HEK293 (cell line): Measurements from ENCODE around the gene TTLL12.
A peak's percentile ranks its signal among the peaks of the same experiment; 100 is the strongest.

Experiments
- EGR2 ChIP-seq: fragments of 450-650 bp; formaldehyde crosslinking; IDR thresholded peaks from 2 replicates; pipeline ENCODE4 v1.5.1; 2016; ENCODE audit warnings: low read depth, missing biosample characterization, missing genetic modification characterization
- HOXA7 ChIP-seq: sonication (generic); formaldehyde crosslinking; IDR thresholded peaks from 2 replicates; pipeline ENCODE4 v1.8.1; 2022; ENCODE audit warnings: missing genetic modification reagents, borderline replicate concordance
- HOXD13 ChIP-seq: sonication (generic); formaldehyde crosslinking; IDR thresholded peaks from 2 replicates; pipeline ENCODE4 v1.8.0; 2022; ENCODE audit warnings: missing genetic modification reagents, borderline replicate concordance
- MZF1 ChIP-seq: fragments of 450-650 bp; formaldehyde crosslinking; IDR thresholded peaks from 2 replicates; pipeline ENCODE4 v1.5.1; 2017; ENCODE audit warnings: missing biosample characterization, missing genetic modification characterization, borderline replicate concordance
- OVOL3 ChIP-seq: fragments of 450-650 bp; formaldehyde crosslinking; IDR thresholded peaks from 2 replicates; pipeline ENCODE4 v1.5.1; 2016; ENCODE audit warnings: missing biosample characterization, missing genetic modification characterization
- PRDM1 ChIP-seq: fragments of 450-650 bp; formaldehyde crosslinking; IDR thresholded peaks from 2 replicates; pipeline ENCODE4; 2016; ENCODE audit warnings: missing biosample characterization, missing genetic modification characterization
- SP7 ChIP-seq: fragments of 450-650 bp; formaldehyde crosslinking; IDR thresholded peaks from 2 replicates; pipeline ENCODE4 v1.5.1; 2016; ENCODE audit warnings: missing biosample characterization, missing genetic modification characterization
- WT1 ChIP-seq: fragments of 450-650 bp; formaldehyde crosslinking; IDR thresholded peaks from 2 replicates; pipeline ENCODE4 v1.5.1; 2016; ENCODE audit warnings: missing biosample characterization, missing genetic modification characterization
- ZBTB7A ChIP-seq: fragments of 450-650 bp; formaldehyde crosslinking; IDR thresholded peaks from 2 replicates; pipeline ENCODE4 v1.5.1; 2016; ENCODE audit warnings: low read depth, missing biosample characterization, missing genetic modification characterization
- ZEB2 ChIP-seq: fragments of 450-650 bp; formaldehyde crosslinking; IDR thresholded peaks from 2 replicates; pipeline ENCODE4 v1.5.1; 2016; ENCODE audit warnings: missing biosample characterization, missing genetic modification characterization
- ZFHX2 ChIP-seq: fragments of 450-650 bp; formaldehyde crosslinking; conservative IDR thresholded peaks from 2 replicates; pipeline ENCODE4 v1.5.1; 2016; ENCODE audit warnings: missing biosample characterization, missing genetic modification characterization
- ZFP69B ChIP-seq: fragments of 450-650 bp; formaldehyde crosslinking; IDR thresholded peaks from 2 replicates; pipeline ENCODE4 v1.5.1; 2016; ENCODE audit warnings: missing biosample characterization, missing genetic modification characterization
- ZNF140 ChIP-seq: fragments of 450-650 bp; formaldehyde crosslinking; IDR thresholded peaks from 2 replicates; pipeline ENCODE4 v1.5.1; 2016; ENCODE audit warnings: missing biosample characterization, missing genetic modification characterization
- ZNF214 ChIP-seq: fragments of 450-650 bp; formaldehyde crosslinking; IDR thresholded peaks from 2 replicates; pipeline ENCODE4 v1.5.1; 2017; ENCODE audit warnings: missing biosample characterization, mild to moderate bottlenecking, missing genetic modification characterization, borderline replicate concordance
- ZNF292 ChIP-seq: fragments of 450-650 bp; formaldehyde crosslinking; IDR thresholded peaks from 2 replicates; pipeline ENCODE4 v1.5.1; 2016; ENCODE audit warnings: low read depth, missing biosample characterization, missing genetic modification characterization, borderline replicate concordance
- ZNF324 ChIP-seq: fragments of 450-650 bp; formaldehyde crosslinking; IDR thresholded peaks from 2 replicates; pipeline ENCODE4 v1.5.1; 2016; ENCODE audit warnings: missing biosample characterization, missing genetic modification characterization
- ZNF433 ChIP-seq: fragments of 450-650 bp; formaldehyde crosslinking; IDR thresholded peaks from 2 replicates; pipeline ENCODE4 v1.5.1; 2016; ENCODE audit warnings: missing biosample characterization, missing genetic modification characterization, low read depth
- ZNF510 ChIP-seq: fragments of 450-650 bp; formaldehyde crosslinking; IDR thresholded peaks from 2 replicates; pipeline ENCODE4 v1.5.1; 2018; ENCODE audit warnings: mild to moderate bottlenecking, missing genetic modification characterization, missing biosample characterization; ENCODE audit not compliant: insufficient replicate concordance
- ZNF514 ChIP-seq: fragments of 450-650 bp; formaldehyde crosslinking; IDR thresholded peaks from 2 replicates; pipeline ENCODE4 v1.5.1; 2016; ENCODE audit warnings: missing biosample characterization, missing genetic modification characterization
- ZNF549 ChIP-seq: fragments of 450-650 bp; IDR thresholded peaks from 2 replicates; pipeline ENCODE4 v1.5.1; 2018; ENCODE audit warnings: missing biosample characterization, missing genetic modification characterization, mild to moderate bottlenecking, inconsistent platforms, moderate library complexity
- ZNF571 ChIP-seq: fragments of 450-650 bp; formaldehyde crosslinking; IDR thresholded peaks from 2 replicates; pipeline ENCODE4 v1.5.0; 2017; ENCODE audit warnings: missing biosample characterization, missing genetic modification characterization
- ZNF654 ChIP-seq: fragments of 450-650 bp; formaldehyde crosslinking; IDR thresholded peaks from 2 replicates; pipeline ENCODE4 v1.5.1; 2016; ENCODE audit warnings: low read depth, missing biosample characterization, missing genetic modification characterization
- ZNF670 ChIP-seq: fragments of 450-650 bp; formaldehyde crosslinking; IDR thresholded peaks from 2 replicates; pipeline ENCODE4 v1.5.1; 2016; ENCODE audit warnings: missing biosample characterization, missing genetic modification characterization, low read depth
- ZNF677 ChIP-seq: fragments of 450-650 bp; IDR thresholded peaks from 2 replicates; pipeline ENCODE4 v1.5.0; 2018; ENCODE audit warnings: missing biosample characterization, mild to moderate bottlenecking, missing genetic modification characterization, moderate library complexity
- ZNF76 ChIP-seq: fragments of 450-650 bp; formaldehyde crosslinking; IDR thresholded peaks from 2 replicates; pipeline ENCODE4; 2016; ENCODE audit warnings: low read depth, missing biosample characterization, missing genetic modification characterization, borderline replicate concordance
- ZNF837 ChIP-seq: fragments of 450-650 bp; formaldehyde crosslinking; IDR thresholded peaks from 2 replicates; pipeline ENCODE4 v1.5.1; 2016; ENCODE audit warnings: missing biosample characterization, missing genetic modification characterization
- ZNF843 ChIP-seq: fragments of 450-650 bp; formaldehyde crosslinking; IDR thresholded peaks from 2 replicates; pipeline ENCODE4 v1.5.1; 2016; ENCODE audit warnings: missing biosample characterization, missing genetic modification characterization
- ZSCAN30 ChIP-seq: fragments of 450-650 bp; IDR thresholded peaks from 2 replicates; pipeline ENCODE4 v1.5.1; 2018; ENCODE audit warnings: missing biosample characterization, mild to moderate bottlenecking, missing genetic modification characterization, moderate library complexity
- TF ChIP-seq, protein P1 (sequence below): fragments of 450-650 bp; formaldehyde crosslinking; optimal IDR thresholded peaks from 2 replicates; pipeline ENCODE3; 2016; ENCODE audit warnings: missing biosample characterization, mild to moderate bottlenecking, missing genetic modification characterization
- TF ChIP-seq, protein P2 (sequence below): fragments of 450-650 bp; formaldehyde crosslinking; IDR thresholded peaks from 2 replicates; pipeline ENCODE4 v1.5.1; 2017; ENCODE audit warnings: missing biosample characterization, missing genetic modification characterization
- TF ChIP-seq, protein P3 (sequence below): fragments of 450-650 bp; formaldehyde crosslinking; IDR thresholded peaks from 2 replicates; pipeline ENCODE4 v1.5.1; 2016; ENCODE audit warnings: missing biosample characterization, missing genetic modification characterization
- TF ChIP-seq, protein P4 (sequence below): fragments of 450-650 bp; IDR thresholded peaks from 2 replicates; pipeline ENCODE4 v1.5.1; 2018; ENCODE audit warnings: missing biosample characterization, missing genetic modification characterization
- TF ChIP-seq, protein P5 (sequence below): fragments of 450-650 bp; formaldehyde crosslinking; IDR thresholded peaks from 2 replicates; pipeline ENCODE4 v1.5.1; 2016; ENCODE audit warnings: missing biosample characterization, missing genetic modification characterization

The TTLL12 gene

DNA sequence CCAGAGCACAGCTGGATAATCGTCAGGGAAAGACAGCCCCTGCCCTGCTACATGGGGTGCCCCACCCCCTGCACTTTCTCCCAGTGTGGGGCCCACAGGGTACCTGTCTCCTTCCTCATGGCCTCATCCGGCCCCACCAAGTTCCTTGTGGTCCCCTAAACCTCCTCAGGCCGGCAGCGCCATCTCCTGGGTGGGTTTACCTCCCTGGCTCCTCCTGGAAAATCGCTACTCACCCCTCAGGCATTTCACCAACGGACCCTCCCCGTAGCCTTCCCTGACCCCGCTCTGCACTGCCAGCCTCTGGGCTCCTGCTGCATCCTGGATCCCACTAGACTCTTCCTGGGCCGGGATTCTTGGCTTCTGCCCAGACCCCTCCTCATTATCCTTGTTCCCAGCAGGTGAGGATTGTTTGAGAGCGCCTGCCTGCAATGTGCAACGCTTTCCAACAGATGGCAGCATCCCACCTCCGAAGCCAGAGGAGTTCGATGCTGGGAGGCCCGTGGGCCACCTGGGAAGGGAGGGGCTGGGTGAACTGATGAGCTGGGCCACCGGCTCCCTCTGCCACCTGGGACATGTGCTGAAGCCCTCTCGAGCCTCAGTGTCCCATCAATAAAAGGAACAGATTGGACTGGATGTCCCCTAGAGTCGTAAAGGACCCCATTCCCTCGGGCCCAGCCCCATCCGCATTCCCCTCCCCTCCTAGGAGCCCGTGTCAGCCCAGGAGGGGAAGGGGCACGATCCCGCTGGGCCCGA is 44.2 kb upstream of the TTLL12 start (continued):
- no peak for TF ChIP-seq ZNF324 (tag by site-specific recombination)
- TF ChIP-seq ZSCAN30 (tag by site-specific recombination), result no peak
- TF ChIP-seq ZNF670 (tag by site-specific recombination), result no peak
- no peak for TF ChIP-seq ZNF571 (tag by site-specific recombination)
- no peak for TF ChIP-seq ZNF433 (tag by site-specific recombination)
- TF ChIP-seq, protein P1, sequence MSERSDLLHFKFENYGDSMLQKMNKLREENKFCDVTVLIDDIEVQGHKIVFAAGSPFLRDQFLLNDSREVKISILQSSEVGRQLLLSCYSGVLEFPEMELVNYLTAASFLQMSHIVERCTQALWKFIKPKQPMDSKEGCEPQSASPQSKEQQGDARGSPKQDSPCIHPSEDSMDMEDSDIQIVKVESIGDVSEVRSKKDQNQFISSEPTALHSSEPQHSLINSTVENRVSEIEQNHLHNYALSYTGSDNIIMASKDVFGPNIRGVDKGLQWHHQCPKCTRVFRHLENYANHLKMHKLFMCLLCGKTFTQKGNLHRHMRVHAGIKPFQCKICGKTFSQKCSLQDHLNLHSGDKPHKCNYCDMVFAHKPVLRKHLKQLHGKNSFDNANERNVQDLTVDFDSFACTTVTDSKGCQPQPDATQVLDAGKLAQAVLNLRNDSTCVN (tag by site-specific recombination), result no peak
- no peak for TF ChIP-seq ZNF843 (tag by site-specific recombination)
- peak; percentile 51 for TF ChIP-seq SP7 (tag by site-specific recombination)
- no peak for TF ChIP-seq ZNF292 (tag by site-specific recombination)
- no peak for TF ChIP-seq PRDM1 (tag by site-specific recombination)
- TF ChIP-seq, protein P2, sequence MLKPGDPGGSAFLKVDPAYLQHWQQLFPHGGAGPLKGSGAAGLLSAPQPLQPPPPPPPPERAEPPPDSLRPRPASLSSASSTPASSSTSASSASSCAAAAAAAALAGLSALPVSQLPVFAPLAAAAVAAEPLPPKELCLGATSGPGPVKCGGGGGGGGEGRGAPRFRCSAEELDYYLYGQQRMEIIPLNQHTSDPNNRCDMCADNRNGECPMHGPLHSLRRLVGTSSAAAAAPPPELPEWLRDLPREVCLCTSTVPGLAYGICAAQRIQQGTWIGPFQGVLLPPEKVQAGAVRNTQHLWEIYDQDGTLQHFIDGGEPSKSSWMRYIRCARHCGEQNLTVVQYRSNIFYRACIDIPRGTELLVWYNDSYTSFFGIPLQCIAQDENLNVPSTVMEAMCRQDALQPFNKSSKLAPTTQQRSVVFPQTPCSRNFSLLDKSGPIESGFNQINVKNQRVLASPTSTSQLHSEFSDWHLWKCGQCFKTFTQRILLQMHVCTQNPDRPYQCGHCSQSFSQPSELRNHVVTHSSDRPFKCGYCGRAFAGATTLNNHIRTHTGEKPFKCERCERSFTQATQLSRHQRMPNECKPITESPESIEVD (tag by site-specific recombination), result no peak
- no peak for TF ChIP-seq HOXD13 (CRISPR knock-in tag)
- peak; percentile 56; the same call in 1 of the 2 replicates for TF ChIP-seq ZNF76 (tag by site-specific recombination)
- TF ChIP-seq ZBTB7A (tag by site-specific recombination), result no peak
- TF ChIP-seq HOXA7 (CRISPR knock-in tag), result no peak
- TF ChIP-seq, protein P3, sequence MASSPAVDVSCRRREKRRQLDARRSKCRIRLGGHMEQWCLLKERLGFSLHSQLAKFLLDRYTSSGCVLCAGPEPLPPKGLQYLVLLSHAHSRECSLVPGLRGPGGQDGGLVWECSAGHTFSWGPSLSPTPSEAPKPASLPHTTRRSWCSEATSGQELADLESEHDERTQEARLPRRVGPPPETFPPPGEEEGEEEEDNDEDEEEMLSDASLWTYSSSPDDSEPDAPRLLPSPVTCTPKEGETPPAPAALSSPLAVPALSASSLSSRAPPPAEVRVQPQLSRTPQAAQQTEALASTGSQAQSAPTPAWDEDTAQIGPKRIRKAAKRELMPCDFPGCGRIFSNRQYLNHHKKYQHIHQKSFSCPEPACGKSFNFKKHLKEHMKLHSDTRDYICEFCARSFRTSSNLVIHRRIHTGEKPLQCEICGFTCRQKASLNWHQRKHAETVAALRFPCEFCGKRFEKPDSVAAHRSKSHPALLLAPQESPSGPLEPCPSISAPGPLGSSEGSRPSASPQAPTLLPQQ, result peak; percentile 96
- TF ChIP-seq ZNF514, result no peak
- TF ChIP-seq OVOL3, result no peak
- no peak for TF ChIP-seq WT1 (tag by site-specific recombination)
- TF ChIP-seq ZFP69B (tag by site-specific recombination), result peak; percentile 91
- TF ChIP-seq ZNF837, result no peak
- no peak for TF ChIP-seq ZNF677 (tag by site-specific recombination)
- TF ChIP-seq ZFHX2, result no peak
- TF ChIP-seq, protein P4, sequence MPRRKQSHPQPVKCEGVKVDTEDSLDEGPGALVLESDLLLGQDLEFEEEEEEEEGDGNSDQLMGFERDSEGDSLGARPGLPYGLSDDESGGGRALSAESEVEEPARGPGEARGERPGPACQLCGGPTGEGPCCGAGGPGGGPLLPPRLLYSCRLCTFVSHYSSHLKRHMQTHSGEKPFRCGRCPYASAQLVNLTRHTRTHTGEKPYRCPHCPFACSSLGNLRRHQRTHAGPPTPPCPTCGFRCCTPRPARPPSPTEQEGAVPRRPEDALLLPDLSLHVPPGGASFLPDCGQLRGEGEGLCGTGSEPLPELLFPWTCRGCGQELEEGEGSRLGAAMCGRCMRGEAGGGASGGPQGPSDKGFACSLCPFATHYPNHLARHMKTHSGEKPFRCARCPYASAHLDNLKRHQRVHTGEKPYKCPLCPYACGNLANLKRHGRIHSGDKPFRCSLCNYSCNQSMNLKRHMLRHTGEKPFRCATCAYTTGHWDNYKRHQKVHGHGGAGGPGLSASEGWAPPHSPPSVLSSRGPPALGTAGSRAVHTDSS (tag by site-specific recombination), result no peak
- TF ChIP-seq ZNF510 (tag by site-specific recombination), result no peak
- TF ChIP-seq ZEB2, result peak; percentile 58; the same call in 1 of the 2 replicates
- TF ChIP-seq, protein P5, sequence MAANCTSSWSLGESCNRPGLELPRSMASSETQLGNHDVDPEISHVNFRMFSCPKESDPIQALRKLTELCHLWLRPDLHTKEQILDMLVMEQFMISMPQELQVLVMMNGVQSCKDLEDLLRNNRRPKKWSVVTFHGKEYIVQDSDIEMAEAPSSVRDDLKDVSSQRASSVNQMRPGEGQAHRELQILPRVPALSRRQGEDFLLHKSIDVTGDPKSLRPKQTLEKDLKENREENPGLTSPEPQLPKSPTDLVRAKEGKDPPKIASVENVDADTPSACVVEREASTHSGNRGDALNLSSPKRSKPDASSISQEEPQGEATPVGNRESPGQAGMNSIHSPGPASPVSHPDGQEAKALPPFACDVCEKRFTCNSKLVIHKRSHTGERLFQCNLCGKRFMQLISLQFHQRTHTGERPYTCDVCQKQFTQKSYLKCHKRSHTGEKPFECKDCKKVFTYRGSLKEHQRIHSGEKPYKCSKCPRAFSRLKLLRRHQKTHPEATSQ (tag by site-specific recombination), result no peak
- TF ChIP-seq EGR2, result no peak
- TF ChIP-seq MZF1 (tag by site-specific recombination), result no peak
- peak; percentile 97 for TF ChIP-seq ZNF654 (tag by site-specific recombination)
- no peak for TF ChIP-seq ZNF214 (tag by site-specific recombination)
- TF ChIP-seq ZNF140, result no peak
- no peak for TF ChIP-seq ZNF549 (tag by site-specific recombination)
